ENCODE measurements around the gene ZG16.

Gene ZG16

GRCh38 chr16:29824589-29825144 lies 46.6 kb downstream of the ZG16 start:
- no peak for DNase-seq (ENCODE audit: low read depth, low spot score)

- DNase-seq (ENCODE audit: low read depth, low spot score) = no peak
Measured at GRCh38 chr16:29825145-29826044, 47.3 kb downstream of the ZG16 start.

GRCh38 chr16:29826342-29826695 lies 48.3 kb downstream of the ZG16 start:
- no peak for DNase-seq (ENCODE audit: low read depth, low spot score)

- DNase-seq (ENCODE audit: low read depth, low spot score) = no peak
Measured at GRCh38 chr16:29830774-29831173, 52.7 kb downstream of the ZG16 start.

GRCh38 chr16:29831490-29831889 lies 53.4 kb downstream of the ZG16 start:
- no peak for DNase-seq (ENCODE audit: low read depth, low spot score)
